IMR-90 (cell line): Measurements from ENCODE around the gene OR2H2. TPM values are rescaled to one million over a fixed set of nuclear protein-coding genes. Genes with fewer than 3 reads are reported as not detected.

ENCODE experiments used
- ATAC-seq: fragments of 200-7000 bp; cut with Tn5 transposase; 2 replicates; pipeline ENCODE4 v1.9.1; 2020; ENCODE audit warnings: low read depth, mild to moderate bottlenecking, moderate library complexity
- BruUV-seq: library from RNA; stranded (reverse); fragments of 400-500 nt; replicated peaks from 2 replicates; lab custom pipeline; 2021; lab: Mats Ljungman, UMichigan
- CTCF ChIA-PET: fragments of 300-600 bp; formaldehyde crosslinking; extraction: SDS; loops from one replicate; lab custom pipeline; 2021; ENCODE audit warnings: antibody characterized with exemption; lab: Yijun Ruan, JAX
- POLR2A ChIA-PET: fragments of 300-600 bp; sonication (Branson Sonifier 250); formaldehyde crosslinking; loops from one replicate; lab custom pipeline; 2022; ENCODE audit warnings: antibody characterized with exemption; ENCODE audit not compliant: unreplicated experiment; lab: Charles Lee
- DNase-seq: peaks from one replicate; pipeline ENCODE4 v3.0.0; 2013
- H2AFZ ChIP-seq: replicated peaks from 2 replicates; pipeline ENCODE3; 2013; ENCODE audit warnings: low read length, mild to moderate bottlenecking; ENCODE audit not compliant: poor library complexity
- H2AK5ac ChIP-seq: 2 replicates; pipeline ENCODE4 v1.6.1; 2013; ENCODE audit warnings: low read depth, low read length, inconsistent platforms
- H2AK9ac ChIP-seq: replicated peaks from 2 replicates; pipeline ENCODE3; 2013; ENCODE audit warnings: mild to moderate bottlenecking, low read depth, low read length, moderate library complexity; ENCODE audit not compliant: poor library complexity
- H2BK120ac ChIP-seq: 2 replicates; pipeline ENCODE4 v1.6.1; 2013; ENCODE audit warnings: low read depth, low read length, inconsistent platforms
- H2BK15ac ChIP-seq: 3 replicates; pipeline ENCODE4 v1.6.1; 2013; ENCODE audit warnings: low read depth, low read length, inconsistent platforms
- H2BK20ac ChIP-seq: 2 replicates; pipeline ENCODE4 v1.6.1; 2013; ENCODE audit warnings: low read depth, mild to moderate bottlenecking, inconsistent platforms, low read length, moderate library complexity
- H2BK5ac ChIP-seq: 2 replicates; pipeline ENCODE4 v1.6.1; 2013; ENCODE audit warnings: mild to moderate bottlenecking, low read depth, low read length, inconsistent platforms; ENCODE audit not compliant: poor library complexity, severe bottlenecking
- H3K14ac ChIP-seq: replicated peaks from 2 replicates; pipeline ENCODE4 v1.6.1; 2013; ENCODE audit warnings: low read depth, low read length, inconsistent platforms
- H3K18ac ChIP-seq: 2 replicates; pipeline ENCODE4 v1.6.1; 2013; ENCODE audit warnings: low read depth, low read length, control low read depth
- H3K23ac ChIP-seq: 2 replicates; pipeline ENCODE4 v1.6.1; 2013; ENCODE audit warnings: low read depth, low read length, inconsistent platforms
- H3K27ac ChIP-seq: 2 replicates; pipeline ENCODE4 v1.5.1; 2013; ENCODE audit warnings: mild to moderate bottlenecking, control low read depth, low read length; ENCODE audit not compliant: insufficient read depth
- H3K27me3 ChIP-seq: 2 replicates; pipeline ENCODE4 v1.6.1; 2013; ENCODE audit warnings: low read length; ENCODE audit not compliant: control insufficient read depth, insufficient read depth
- H3K36me3 ChIP-seq: 2 replicates; pipeline ENCODE4 v1.6.1; 2013; ENCODE audit warnings: low read length, mixed read lengths; ENCODE audit not compliant: control insufficient read depth, insufficient read depth
- H3K4ac ChIP-seq: 2 replicates; pipeline ENCODE4 v1.6.1; 2013; ENCODE audit warnings: low read depth, low read length, inconsistent platforms
- H3K4me1 ChIP-seq: 2 replicates; pipeline ENCODE4 v1.6.1; 2013; ENCODE audit warnings: low read length, mixed read lengths; ENCODE audit not compliant: control insufficient read depth, insufficient read depth
- H3K4me2 ChIP-seq: 2 replicates; pipeline ENCODE4 v1.6.1; 2013; ENCODE audit warnings: low read depth, mild to moderate bottlenecking, control low read depth, low read length, moderate library complexity
- H3K4me3 ChIP-seq: 2 replicates; pipeline ENCODE4 v1.5.1; 2013; ENCODE audit warnings: low read depth, mild to moderate bottlenecking, control low read depth, low read length, moderate library complexity; ENCODE audit not compliant: insufficient read depth
- H3K56ac ChIP-seq: 2 replicates; pipeline ENCODE4 v1.6.1; 2013; ENCODE audit warnings: low read length, inconsistent platforms; ENCODE audit not compliant: insufficient read depth; ENCODE audit errors: extremely low read depth
- H3K79me1 ChIP-seq, 2 experiments: 2 replicates each; pipeline ENCODE4 v1.6.1; 2013; ENCODE audit warnings: low read length in 2 of 2, inconsistent platforms in 1 of 2, low read depth in 1 of 2
- H3K9ac ChIP-seq: 2 replicates; pipeline ENCODE4 v1.6.1; 2013; ENCODE audit warnings: low read depth, low read length, control low read depth
- H3K9me1 ChIP-seq: 2 replicates; pipeline ENCODE4 v1.6.1; 2013; ENCODE audit warnings: low read length, inconsistent platforms; ENCODE audit not compliant: insufficient read depth
- H3K9me3 ChIP-seq: 2 replicates; pipeline ENCODE4 v1.6.1; 2013; ENCODE audit warnings: low read length; ENCODE audit not compliant: control insufficient read depth, insufficient read depth
- H4K20me1 ChIP-seq: 2 replicates; pipeline ENCODE4 v1.6.1; 2013; ENCODE audit warnings: low read length, inconsistent platforms; ENCODE audit not compliant: insufficient read depth
- H4K5ac ChIP-seq: 2 replicates; pipeline ENCODE4 v1.6.1; 2013; ENCODE audit warnings: mild to moderate bottlenecking, low read depth, low read length, control low read depth
- H4K8ac ChIP-seq, 2 experiments: 2 replicates each; pipeline ENCODE4 v1.6.1; 2013; ENCODE audit warnings: low read depth in 2 of 2, low read length in 2 of 2, control low read depth in 1 of 2, inconsistent platforms in 1 of 2
- H4K91ac ChIP-seq: 2 replicates; pipeline ENCODE4 v1.6.1; 2013; ENCODE audit warnings: low read depth, low read length, inconsistent platforms; ENCODE audit not compliant: insufficient read depth
- MXI1 ChIP-seq: IDR thresholded peaks from 2 replicates; pipeline ENCODE4 v1.6.1; 2012; ENCODE audit warnings: low read depth, mild to moderate bottlenecking, low read length, moderate library complexity, borderline replicate concordance
- RFX5 ChIP-seq: IDR thresholded peaks from 2 replicates; pipeline ENCODE4 v1.8.0; 2012; ENCODE audit warnings: low read depth, mild to moderate bottlenecking, low read length, moderate library complexity
- dilution Hi-C: fragments of 300-500 bp; cut with HindIII; formaldehyde crosslinking; loops from one replicate; pipeline ENCODE4 v1.14.3; 2018; ENCODE audit warnings: low sequenced_read_pairs; ENCODE audit not compliant: unreplicated experiment
- in situ Hi-C: fragments of 300-500 bp; cut with MboI; formaldehyde crosslinking; loops from 3 replicates; pipeline ENCODE4 v1.14.3; 2019; ENCODE audit warnings: low sequenced_read_pairs, inconsistent platforms, mixed read lengths
- intact Hi-C: fragments of 100-400 bp; cut with micrococcal nuclease; formaldehyde crosslinking; loops from 2 replicates; pipeline ENCODE4 v1.10.0; 2022
- polyA plus RNA-seq, 3 experiments: library from polyadenylated mRNA; depleted of rRNA; stranded (reverse); fragments of >200 nt; gene quantifications; 2 replicates each; pipeline ENCODE4 v1.2.3, GENCODE V29; 2012; ENCODE audit warnings: low replicate concordance in 1 of 3
- total RNA-seq: library from RNA; depleted of rRNA; stranded (reverse); fragments of >200 nt; gene quantifications from 2 replicates; pipeline ENCODE4 v1.2.3, GENCODE V29; 2012

OR2H2 gene
- total and polyA plus RNA-seq, 2 of the 4 experiments (the other 2 are of a cell fraction), result not detected

DNA sequence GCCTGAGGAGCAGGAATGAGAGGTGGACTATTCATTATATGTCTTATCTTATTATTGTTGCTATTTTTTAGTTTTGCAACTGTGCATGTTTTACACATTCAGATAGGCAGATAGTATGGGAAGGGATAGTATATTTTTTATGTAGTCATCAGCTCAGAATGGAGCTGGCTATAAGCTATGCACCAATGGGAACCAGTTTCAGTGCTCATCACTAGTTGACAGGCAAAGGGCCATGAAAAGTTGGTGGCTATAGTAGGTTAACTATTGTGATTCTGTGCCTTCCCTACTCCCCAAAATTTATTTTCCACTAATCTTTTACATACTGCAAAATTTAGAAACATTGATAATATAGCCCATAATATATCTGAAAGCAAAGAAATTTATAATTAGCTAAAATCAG, 20.0 kb upstream of the OR2H2 start:
- Histone ChIP-seq H2BK120ac (no peak overlapping the region), H3K56ac (no peak overlapping the region), H2BK5ac (no peak overlapping the region), H3K4ac (no peak overlapping the region), H2BK20ac (no peak overlapping the region), H3K27ac (no peak overlapping the region), H3K9ac (no peak overlapping the region), H3K9me3 (no peaks in the 10 kb centered on the region), H4K5ac (no peak overlapping the region), H3K4me3 (no peak overlapping the region), H3K79me1 (no peaks in the 10 kb centered on the region), H2AFZ (no peak overlapping the region), H3K27me3 (no peaks in the 10 kb centered on the region; the same call in 1 of the 2 replicates), H3K23ac (no peak overlapping the region), H4K91ac (no peak overlapping the region), H4K8ac (no peak overlapping the region), H3K9me1 (no peaks in the 10 kb centered on the region), H3K18ac (no peak overlapping the region), H3K36me3 (no peaks in the 10 kb centered on the region), H3K14ac (no peak overlapping the region), H2AK5ac (no peak overlapping the region), H2AK9ac (no peak overlapping the region), H2BK15ac (no peak overlapping the region), H4K20me1 (no peaks in the 10 kb centered on the region), H3K4me2 (no peak overlapping the region), H3K4me1 (no peaks in the 10 kb centered on the region)
- dilution Hi-C loops, result no loop called here
- no TSS peak for BruUV-seq
- TF ChIP-seq MXI1 (no peak), RFX5 (peak; percentile 92)
- ATAC-seq, result no peak
- POLR2A ChIA-PET, result no interaction called here
- in situ Hi-C loops, result no loop called here
- CTCF ChIA-PET, result no interaction called here
- no peak for DNase-seq
- intact Hi-C loops, result no loop called here
